Measurements from ENCODE around the gene SLC10A3. TPM values are rescaled to one million over a fixed set of nuclear protein-coding genes. Genes with fewer than 3 reads are reported as not detected.

Gene SLC10A3
- total RNA-seq, 1 donor from 2014 or later, result 28.9 TPM

GRCh38 chrX:154473683-154474082, 16.7 kb downstream of the SLC10A3 start:
- DNase-seq (ENCODE audit: low spot score), result no peak
- Mint-ChIP-seq H3K36me3 (ENCODE audit: low read depth) (peaks cover 19% of the 10 kb centered on the region), H3K4me1 (ENCODE audit: low read depth) (peaks cover 4% of the 10 kb centered on the region), H3K4me3 (ENCODE audit: unreplicated experiment) (no peak overlapping the region), H3K27ac (ENCODE audit: unreplicated experiment) (peak overlapping the region; percentile 14), H3K9me3 (ENCODE audit: low read depth) (no peaks in the 10 kb centered on the region), H3K27me3 (ENCODE audit: low read depth) (no peaks in the 10 kb centered on the region)
- no peak for TF ChIP-seq CTCF (IDR thresholded peaks at IDR 0.05)

- H3K27ac Mint-ChIP-seq (ENCODE audit: unreplicated experiment), result no peak overlapping the region
- no peaks in the 10 kb centered on the region for H3K27me3 Mint-ChIP-seq (ENCODE audit: low read depth)
- H3K36me3 Mint-ChIP-seq (ENCODE audit: low read depth), result peaks cover 19% of the 10 kb centered on the region
- H3K4me3 Mint-ChIP-seq (ENCODE audit: unreplicated experiment), result no peak overlapping the region
- no peaks in the 10 kb centered on the region for H3K9me3 Mint-ChIP-seq (ENCODE audit: low read depth)
- no peak for DNase-seq (ENCODE audit: low spot score)
- H3K4me1 Mint-ChIP-seq (ENCODE audit: low read depth), result peaks cover 4% of the 10 kb centered on the region
- no peak for TF ChIP-seq CTCF (IDR thresholded peaks at IDR 0.05)
Observed at GRCh38 chrX:154472685-154473632, 17.5 kb downstream of the SLC10A3 start.

DNA sequence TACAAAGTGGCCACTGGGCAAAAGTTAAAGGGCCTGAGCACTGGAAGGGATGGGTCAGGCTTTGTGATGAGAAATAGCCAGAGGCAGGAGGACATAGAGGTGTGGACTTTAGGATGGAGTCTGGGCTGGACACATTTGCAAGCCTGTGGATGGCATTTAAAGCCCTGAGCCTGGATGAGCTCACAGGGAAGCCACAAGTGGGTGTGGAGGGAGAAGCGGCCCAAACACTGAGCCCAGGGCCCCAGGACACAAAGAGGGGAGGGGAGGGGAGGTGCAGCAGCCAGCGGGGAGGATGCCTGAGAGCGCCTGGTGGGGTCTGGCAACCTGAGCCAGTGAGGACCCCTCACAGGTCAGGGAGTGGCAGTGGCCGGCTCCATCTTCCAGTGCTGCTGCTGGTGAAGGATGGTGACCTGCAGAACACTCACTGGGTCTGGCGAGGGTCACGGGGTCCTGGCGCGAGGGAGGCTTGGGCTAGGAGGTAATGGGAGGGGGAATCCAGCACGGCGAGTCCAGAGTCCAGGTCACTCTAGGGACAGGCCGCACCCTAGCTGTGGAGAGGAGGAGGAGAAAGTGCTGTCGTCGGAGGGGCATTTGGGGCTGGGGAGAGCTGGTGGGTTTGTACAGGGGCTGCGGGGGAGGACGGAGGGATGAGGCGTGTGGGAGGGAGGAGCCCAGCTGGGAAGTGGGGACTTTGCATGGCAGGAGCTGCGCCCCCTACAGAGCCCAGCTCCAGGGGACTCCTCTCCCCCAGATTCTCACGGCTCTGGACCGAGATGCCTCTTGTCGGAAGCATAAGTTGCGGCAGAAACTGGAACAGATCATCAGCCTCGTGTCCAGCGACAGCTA, 18.4 kb downstream of the SLC10A3 start:
- TF ChIP-seq CTCF (IDR thresholded peaks at IDR 0.05), result no peak
- DNase-seq (ENCODE audit: low spot score), result no peak
- Mint-ChIP-seq H3K9me3 (ENCODE audit: low read depth) (no peaks in the 10 kb centered on the region), H3K4me3 (ENCODE audit: unreplicated experiment) (no peak overlapping the region), H3K36me3 (ENCODE audit: low read depth) (peaks cover 19% of the 10 kb centered on the region), H3K27ac (ENCODE audit: unreplicated experiment) (no peak overlapping the region), H3K27me3 (ENCODE audit: low read depth) (no peaks in the 10 kb centered on the region), H3K4me1 (ENCODE audit: low read depth) (no peaks in the 10 kb centered on the region)

DNA sequence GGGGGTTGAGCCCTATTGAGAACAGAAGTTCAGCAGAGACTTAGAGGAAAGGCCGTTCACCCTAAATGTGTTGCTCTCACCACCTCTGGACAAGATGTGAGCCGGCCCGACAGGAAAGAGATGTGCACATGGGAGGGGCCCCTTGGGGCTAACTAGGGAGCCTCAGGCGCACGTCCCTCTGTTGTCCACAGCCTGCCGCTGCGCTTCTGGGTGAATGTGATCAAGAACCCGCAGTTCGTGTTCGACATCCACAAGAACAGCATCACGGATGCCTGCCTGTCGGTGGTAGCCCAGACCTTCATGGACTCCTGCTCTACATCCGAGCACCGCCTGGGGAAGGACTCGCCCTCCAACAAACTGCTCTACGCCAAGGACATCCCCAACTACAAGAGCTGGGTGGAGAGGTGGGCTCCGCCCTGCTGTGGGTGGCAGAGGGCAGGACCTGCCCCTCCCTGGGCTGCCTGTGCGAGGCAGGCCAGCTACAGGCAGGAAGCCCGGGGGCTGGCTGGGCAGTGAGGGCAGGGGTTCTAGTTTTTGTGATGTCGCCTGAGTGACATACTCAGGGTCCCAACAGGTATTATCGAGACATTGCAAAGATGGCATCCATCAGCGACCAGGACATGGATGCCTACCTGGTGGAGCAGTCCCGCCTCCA, 19.4 kb downstream of the SLC10A3 start:
- Mint-ChIP-seq H3K4me1 (ENCODE audit: low read depth) (no peaks in the 10 kb centered on the region), H3K36me3 (ENCODE audit: low read depth) (peaks cover 19% of the 10 kb centered on the region), H3K27ac (ENCODE audit: unreplicated experiment) (no peak overlapping the region), H3K27me3 (ENCODE audit: low read depth) (no peaks in the 10 kb centered on the region), H3K9me3 (ENCODE audit: low read depth) (no peaks in the 10 kb centered on the region), H3K4me3 (ENCODE audit: unreplicated experiment) (no peak overlapping the region)
- no peak for TF ChIP-seq CTCF (IDR thresholded peaks at IDR 0.05)
- no peak for DNase-seq (ENCODE audit: low spot score)

DNA sequence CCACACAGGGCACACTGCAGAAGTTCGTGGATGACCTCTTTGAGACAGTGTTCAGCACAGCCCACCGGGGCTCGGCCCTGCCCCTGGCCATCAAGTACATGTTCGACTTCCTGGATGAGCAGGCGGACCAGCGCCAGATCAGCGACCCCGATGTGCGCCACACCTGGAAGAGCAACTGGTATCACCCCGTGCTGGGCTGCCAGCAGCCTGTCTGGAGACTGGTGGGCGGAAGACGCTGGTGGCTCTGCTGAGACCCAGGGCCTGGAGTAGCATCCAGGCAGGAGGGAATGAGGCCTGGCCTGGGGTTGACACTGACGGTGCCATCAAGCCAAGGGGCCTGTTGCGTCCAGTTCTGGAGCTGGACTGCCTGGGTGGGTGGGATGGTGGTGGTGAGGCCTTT, 20.0 kb downstream of the SLC10A3 start:
- Mint-ChIP-seq H3K36me3 (ENCODE audit: low read depth) (peaks cover 19% of the 10 kb centered on the region), H3K27ac (ENCODE audit: unreplicated experiment) (no peak overlapping the region), H3K4me1 (ENCODE audit: low read depth) (no peaks in the 10 kb centered on the region), H3K4me3 (ENCODE audit: unreplicated experiment) (no peak overlapping the region), H3K9me3 (ENCODE audit: low read depth) (no peaks in the 10 kb centered on the region), H3K27me3 (ENCODE audit: low read depth) (no peaks in the 10 kb centered on the region)
- no peak for DNase-seq (ENCODE audit: low spot score)
- TF ChIP-seq CTCF (IDR thresholded peaks at IDR 0.05), result no peak
